Stimulated activated CD4-positive, alpha-beta T cell treated with anti-CD3 and anti-CD28 coated beads, Interleukin-1b, Interleukin-23, amount 100 ng/mL, for 24 hours (primary cell): Measurements from ENCODE around the gene KCNK4.

Experiments
- DNase-seq, 4 experiments: peaks; one replicate each; pipeline ENCODE4 v3.0.0-alpha.2; 2020; ENCODE audit warnings: low read depth in 4 of 4, low spot score in 1 of 4

The KCNK4 gene

DNA sequence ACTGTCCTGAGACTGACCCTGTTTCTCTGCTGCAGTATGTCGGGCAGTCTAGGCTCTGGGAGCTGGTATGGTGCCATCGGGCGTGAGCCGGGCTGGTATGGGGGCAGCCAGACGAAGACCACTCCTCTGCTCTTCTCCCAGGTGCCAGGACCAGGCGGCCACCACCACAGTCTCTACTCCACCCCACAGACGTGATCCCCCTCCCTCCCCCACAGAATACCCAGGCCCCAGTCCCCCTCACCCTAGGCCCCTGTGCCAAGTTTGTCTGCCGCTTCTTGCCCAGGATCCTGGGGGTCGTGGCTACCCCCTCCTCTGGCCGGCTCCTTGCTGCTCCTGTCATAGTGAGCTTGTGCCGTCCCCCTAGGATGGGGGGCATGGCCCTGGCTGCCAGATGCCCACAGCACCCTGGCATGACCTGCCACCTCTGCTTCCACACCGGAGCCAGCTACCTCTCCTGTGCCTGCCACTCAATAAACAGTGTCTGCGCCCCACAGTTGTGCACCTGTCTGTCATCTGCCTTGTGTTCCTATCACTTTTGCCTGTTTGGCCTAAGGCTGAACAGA lies 2.0 kb upstream of the KCNK4 start:
- no peak for DNase-seq

DNA sequence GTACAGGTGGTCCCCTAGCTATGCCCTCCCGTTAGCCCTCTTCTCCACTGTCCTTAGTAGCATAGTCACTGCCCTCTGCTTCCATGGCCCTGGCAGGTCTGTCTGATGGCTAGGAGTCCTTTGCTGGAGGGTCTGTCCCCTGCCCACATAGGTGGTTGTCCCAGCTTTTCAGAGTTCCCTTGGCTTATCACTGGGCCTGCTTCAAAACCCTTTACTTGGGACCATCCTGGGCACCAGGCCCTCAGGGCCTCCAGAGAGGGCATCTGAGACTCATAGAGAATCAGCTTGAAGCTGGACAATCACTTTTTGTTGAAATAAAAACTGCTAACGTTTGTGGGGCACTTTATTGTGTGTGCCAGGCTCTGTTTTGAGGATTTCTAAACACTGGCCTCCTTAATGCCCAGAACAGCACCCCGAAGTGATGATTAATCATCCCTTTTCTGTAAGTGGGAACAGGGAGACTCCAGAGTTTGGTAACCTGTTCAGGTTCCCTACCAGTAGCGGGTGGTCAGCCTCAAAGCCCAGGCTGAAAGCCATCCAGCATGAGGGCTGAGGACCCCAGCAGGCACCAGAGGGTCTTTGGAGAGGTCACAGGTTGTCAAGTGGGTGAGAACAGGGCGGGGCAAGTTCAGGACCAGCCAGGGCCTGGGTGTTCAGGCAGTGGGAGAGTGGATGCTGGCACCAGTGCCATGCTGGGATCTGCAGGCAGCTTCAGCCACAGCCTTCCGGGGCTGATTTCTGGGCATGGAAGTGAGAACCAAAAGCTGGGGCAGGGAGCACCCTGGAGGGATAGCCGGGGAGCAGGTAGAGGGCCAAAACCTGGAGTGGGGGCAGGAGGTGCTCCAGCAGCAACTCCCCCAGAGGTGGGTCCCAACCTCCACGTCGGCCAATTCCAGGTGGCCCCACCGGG lies 495 bp upstream of the KCNK4 start:
- DNase-seq: no peak

DNA sequence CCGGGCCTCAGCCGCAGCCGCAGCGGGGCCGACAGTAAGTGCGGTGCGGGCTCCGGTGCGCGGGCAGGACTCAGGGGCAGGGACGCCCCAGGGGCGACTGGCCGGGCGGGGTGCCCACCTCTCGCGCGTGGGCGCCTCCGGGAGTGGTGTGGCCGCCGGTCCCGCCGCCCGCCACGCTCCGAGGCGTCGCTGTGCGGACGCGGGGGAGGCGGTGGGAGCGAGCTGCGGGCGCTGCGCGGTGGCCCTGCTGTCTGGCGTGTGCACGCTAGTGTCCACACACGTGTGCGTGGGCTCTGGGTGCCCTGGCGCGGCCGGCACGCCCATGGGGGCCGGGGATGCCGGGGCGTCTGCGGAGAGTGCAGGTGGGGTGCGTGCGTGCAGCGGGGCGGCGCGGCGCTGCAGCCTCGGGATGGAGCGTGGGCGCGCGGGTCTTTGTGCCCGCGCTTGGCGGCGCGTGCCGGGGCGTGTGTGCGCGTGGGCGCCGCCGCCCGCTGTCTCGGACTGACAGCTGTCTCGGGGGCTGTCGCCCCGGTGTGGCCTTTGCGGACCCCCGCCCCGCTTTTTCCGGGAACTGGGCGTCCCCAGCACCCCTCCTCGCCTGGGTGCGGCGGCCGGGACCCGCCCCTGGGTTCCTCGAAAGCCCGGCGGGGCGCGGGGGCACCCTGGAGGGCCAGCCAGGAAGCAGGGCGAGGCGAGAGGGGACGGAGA lies 804 bp downstream of the KCNK4 start:
- no peak for DNase-seq

DNA sequence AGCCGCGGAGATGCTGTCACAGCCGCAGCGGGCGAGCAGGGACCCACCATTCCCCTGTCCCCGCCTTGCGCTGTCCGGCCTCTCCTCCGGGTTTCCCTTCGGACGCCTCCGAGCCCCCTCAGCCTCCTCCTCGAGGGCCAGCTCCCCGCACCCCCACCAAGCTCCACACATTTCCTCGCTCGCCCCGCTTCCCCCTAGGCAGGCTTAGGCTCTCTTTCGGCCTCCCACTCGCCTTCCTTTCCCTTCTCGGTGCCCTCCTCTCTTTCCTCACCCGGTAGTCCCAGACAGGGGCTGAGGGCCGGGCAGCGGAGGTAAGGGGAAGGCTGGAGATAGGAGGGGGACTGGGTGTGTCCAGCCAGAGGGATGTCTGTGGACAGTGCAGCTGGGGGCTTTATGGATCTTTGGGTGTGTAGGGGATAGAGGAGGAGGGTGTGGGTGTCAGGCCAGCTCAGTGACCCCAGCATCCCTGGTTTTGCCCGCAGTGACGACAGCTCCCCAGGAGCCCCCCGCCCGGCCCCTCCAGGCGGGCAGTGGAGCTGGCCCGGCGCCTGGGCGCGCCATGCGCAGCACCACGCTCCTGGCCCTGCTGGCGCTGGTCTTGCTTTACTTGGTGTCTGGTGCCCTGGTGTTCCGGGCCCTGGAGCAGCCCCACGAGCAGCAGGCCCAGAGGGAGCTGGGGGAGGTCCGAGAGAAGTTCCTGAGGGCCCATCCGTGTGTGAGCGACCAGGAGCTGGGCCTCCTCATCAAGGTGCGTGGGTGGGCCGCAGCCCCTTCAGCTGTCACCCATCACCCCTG lies 1.6 kb downstream of the KCNK4 start:
- DNase-seq: no peak

DNA sequence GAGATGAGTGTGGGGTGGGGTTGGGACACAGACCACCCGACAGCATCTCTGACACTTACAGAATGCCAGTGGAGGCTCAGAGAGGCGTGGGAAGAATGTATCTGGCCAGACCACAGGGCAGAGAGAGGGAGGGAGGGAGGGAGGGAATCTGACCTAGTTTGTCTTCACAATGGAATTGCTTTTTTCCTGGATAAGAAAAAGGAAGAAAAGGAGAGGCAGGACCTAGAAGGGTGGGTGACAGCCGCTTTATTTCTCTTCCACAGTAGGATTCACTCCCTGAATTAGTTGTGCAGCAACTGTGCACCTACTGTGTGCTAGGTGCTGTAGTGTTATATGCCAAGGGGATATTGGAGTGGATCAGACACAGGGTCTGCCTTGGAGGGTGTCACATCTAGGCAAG lies 3.7 kb downstream of the KCNK4 start:
- DNase-seq: no peak

DNA sequence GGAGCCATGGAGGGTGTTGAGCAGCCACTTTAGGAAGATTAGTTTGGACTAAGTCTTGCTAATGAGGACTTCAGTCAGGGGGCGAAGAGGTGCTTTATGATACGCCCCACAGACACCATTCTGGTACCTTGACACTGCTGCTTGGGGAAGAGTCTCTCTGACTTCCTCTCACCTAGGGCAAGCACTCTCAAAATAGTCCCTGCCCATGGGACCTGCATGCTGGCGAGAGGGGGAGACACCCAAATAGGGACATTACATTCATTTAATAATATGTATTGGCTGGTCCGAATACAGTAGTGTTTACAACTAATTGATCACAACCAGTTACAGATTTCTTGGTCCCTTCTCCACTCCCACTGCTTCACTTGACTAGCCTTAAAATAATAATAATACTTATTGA lies 4.7 kb downstream of the KCNK4 start:
- no peak for DNase-seq

DNA sequence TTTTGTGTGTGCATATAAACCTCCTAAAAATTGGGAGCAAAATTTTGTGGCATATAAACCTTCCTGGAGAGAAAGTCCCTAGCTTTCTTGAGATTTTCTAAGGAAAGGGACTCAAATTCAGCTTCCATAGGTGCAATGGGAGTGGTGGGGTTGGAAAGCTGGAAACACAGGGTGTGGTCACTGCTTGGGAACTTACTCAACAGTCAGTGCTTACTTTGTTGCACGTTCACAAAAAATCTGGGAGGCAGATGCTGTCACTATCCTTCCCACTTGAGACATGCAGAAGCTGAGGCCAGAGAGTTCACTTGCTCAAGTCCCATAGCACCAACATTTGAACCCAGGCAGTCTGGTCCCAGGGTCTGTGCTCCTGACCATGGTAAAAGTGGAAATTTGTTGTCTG lies 5.1 kb downstream of the KCNK4 start:
- DNase-seq: no peak

DNA sequence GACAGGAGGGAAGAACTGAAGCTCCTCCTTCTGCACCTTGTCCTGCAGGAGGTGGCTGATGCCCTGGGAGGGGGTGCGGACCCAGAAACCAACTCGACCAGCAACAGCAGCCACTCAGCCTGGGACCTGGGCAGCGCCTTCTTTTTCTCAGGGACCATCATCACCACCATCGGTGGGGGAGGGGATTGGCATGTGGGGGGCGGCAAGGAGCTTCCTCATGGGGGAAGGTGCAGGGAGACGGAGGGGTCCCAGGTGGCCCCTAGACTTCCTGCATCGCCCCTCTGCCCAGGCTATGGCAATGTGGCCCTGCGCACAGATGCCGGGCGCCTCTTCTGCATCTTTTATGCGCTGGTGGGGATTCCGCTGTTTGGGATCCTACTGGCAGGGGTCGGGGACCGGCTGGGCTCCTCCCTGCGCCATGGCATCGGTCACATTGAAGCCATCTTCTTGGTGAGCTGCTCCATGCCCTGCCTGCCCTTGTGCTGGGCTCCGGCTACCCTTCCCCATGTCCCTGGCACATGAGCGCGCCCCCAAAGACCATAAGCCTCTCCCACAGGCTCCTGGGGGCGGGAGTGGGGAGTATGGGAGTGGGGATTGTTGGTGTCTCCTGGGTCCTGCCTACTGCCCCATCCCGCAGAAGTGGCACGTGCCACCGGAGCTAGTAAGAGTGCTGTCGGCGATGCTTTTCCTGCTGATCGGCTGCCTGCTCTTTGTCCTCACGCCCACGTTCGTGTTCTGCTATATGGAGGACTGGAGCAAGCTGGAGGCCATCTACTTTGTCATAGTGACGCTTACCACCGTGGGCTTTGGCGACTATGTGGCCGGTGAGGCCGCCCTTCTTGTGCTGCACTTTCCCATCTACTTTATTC lies 6.0 kb downstream of the KCNK4 start:
- no peak for DNase-seq

DNA sequence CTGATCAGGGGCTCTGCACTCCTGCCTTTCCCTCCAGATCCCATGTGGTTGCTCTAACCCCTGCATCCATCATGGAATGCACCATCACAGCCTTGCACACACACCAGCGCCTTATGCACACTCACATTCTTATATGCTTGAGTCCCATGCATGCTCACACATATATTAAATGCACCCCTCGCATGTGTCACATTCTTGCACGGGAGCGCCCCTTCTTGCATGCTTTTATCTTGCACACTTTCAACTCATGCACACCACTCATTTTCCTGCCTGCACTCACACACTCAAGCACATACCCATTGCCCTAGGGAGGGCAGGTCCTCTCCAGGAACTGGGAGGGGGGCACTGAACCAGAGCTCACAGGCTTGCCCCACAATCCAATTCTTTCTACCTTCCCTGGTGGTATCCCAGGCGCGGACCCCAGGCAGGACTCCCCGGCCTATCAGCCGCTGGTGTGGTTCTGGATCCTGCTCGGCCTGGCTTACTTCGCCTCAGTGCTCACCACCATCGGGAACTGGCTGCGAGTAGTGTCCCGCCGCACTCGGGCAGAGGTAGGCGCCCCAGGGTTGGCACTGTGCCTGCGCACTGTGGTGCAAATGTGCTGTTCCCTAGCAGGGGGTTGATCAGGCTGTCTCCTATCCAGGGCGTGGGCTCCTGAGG lies 6.7 kb downstream of the KCNK4 start:
- no peak for DNase-seq

DNA sequence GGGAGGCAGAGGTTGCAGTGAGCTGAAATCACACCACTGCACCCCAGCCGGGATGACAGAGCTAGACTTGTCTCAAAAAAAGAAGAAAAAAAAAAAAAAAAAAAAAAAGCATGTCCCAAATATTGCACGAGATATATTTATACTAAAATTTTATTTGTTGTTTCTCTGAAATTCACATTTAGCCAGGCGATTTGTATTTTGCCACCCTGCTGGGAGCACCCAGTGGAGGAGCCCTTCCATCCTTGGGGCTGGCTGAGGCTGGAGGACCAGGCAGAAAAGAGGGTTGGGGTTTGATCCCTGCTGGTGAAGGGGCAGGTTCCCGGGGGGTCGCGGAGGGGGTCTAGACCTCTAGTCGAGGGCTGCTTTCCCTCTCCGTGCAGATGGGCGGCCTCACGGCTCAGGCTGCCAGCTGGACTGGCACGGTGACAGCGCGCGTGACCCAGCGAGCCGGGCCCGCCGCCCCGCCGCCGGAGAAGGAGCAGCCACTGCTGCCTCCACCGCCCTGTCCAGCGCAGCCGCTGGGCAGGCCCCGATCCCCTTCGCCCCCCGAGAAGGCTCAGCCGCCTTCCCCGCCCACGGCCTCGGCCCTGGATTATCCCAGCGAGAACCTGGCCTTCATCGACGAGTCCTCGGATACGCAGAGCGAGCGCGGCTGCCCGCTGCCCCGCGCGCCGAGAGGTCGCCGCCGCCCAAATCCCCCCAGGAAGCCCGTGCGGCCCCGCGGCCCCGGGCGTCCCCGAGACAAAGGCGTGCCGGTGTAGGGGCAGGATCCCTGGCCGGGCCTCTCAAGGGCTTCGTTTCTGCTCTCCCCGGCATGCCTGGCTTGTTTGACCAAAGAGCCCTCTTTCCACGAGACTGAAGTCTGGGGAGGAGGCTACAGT lies 8.1 kb downstream of the KCNK4 start:
- DNase-seq: no peak

DNA sequence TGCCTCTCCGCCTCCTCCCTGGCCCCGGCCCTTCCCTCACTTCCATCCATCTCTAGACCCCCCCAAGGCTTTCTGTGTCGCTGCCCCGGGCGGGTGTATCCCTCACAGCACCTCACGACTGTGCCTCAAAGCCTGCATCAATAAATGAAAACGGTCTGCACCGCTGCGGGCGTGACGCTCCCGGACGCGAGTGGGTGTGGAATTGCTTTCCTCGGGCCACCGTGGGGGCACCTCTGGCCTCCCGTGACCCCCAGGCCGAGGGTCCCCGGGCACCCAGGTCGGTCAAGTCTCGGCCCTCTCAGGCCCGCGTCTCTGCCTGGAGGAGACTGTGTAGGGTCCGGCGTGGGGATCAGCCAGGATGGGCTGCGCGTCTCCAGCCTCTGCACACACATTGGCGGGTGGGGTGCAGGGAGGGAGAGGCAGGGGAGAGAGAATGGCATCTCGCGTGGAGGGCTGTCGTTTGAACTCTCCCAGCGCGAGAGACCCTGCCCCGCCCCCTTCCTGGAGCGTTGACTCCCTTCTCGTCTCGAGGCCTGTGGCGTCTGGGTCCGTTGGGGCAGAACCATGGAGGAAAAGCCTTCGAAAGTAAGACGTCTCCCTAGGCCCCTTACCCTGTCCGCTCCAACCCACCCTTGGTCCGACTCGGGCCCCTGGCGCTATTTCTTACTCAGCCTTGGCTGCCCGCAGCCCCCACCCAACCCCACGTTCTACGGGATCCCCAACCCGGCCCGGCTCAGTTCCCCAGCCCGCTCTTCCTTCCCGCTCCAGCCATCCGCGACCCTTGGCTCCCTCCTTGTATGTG lies 8.9 kb downstream of the KCNK4 start, which contains the start of gene CATSPERZ:
TSS of gene CATSPERZ (plus strand) at position 512 of the 802 bp plus-strand sequence. CDS start at position 565, 53 bp downstream.
- no peak for DNase-seq

DNA sequence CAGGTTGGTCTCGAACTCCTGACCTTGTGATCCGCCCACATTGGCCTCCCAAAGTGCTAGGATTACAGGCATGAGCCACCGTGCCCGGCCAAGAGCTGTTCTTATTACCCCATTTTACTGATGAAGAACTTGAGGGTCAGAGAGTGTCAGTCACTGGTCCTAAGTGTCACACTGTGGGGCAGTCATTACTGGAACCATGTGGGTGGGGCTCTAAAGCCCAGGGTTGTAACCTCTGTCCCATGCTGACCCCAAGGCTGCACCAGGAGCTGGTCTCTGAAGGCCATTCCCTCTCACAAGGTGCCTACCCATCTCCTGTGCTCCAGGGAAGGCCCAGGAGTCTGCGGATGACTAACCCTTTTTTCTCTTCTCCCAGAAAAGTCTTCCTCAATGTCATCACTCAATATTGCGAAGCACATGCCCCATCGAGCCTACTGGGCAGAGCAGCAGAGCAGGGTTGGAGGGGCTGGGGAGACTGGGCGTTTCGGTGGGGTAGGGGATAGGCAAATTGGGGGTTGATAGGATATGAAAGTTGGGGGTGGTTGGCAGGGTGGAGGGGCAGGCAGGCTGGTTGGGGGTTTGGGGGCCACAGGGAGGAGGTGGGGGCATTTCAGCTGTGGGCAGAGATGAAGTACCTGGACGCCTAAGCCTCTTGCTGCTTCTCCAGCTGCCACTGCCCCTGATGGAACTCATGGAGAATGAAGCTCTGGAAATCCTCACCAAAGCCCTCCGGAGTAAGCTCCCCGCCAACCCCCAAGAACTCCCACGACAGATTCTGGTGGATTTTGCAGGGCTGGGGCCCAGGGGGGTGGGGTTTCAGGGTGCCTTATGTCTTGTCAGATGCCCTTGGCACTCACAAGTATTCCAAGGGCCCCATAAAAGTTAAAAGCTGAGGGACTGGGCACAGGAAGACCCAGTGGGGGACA lies 12.3 kb downstream of the KCNK4 start:
- DNase-seq: no peak

DNA sequence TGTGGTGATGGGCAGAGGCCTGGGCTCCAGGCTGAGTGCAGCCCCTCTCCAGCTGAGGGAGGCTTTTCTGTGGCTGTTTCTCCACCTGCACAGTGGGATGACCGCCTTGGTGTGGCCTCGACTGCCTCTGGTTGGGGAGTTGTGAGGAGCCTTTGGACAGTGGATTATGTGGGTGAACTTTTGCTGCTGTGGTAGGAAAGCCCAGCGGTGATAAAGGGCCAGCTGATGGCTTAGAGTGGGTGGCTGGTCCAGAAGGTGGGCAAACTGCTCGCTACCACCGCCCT lies 12.9 kb downstream of the KCNK4 start:
- DNase-seq: no peak

DNA sequence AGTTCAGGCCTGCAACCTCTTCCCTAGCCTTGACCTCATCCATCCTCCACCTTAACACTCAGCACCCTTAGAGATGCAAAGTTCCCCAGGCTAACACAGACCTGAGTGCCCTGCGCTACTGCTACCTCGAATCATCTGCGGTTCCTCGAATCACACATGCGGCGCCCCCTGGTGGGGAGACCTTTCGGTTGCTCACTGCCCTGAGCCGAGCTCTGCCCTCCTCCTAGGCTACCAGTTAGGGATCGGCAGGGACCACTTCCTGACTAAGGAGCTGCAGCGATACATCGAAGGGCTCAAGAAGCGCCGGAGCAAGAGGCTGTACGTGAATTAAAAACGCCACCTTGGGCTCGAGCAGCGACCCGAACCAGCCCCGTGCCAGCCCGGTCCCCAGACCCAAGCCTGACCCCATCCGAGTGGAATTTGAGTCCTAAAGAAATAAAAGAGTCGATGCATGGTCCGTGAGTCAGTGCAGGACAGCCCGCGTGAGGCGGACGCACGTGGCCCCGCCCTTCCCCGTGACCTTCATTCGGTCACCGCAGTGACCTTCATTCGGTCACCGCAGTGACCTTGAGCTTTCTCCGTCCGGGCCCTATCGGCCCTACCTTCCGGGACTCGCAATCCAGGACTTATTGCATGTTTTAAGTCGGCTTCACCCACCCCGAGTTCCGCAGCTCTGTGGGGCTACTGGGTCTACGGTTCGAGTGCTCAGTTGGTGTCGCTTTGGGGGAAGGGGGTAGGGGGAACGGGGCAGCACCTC lies 13.4 kb downstream of the KCNK4 start:
- DNase-seq: peak; percentile 90 to 97 (median 96)

DNA sequence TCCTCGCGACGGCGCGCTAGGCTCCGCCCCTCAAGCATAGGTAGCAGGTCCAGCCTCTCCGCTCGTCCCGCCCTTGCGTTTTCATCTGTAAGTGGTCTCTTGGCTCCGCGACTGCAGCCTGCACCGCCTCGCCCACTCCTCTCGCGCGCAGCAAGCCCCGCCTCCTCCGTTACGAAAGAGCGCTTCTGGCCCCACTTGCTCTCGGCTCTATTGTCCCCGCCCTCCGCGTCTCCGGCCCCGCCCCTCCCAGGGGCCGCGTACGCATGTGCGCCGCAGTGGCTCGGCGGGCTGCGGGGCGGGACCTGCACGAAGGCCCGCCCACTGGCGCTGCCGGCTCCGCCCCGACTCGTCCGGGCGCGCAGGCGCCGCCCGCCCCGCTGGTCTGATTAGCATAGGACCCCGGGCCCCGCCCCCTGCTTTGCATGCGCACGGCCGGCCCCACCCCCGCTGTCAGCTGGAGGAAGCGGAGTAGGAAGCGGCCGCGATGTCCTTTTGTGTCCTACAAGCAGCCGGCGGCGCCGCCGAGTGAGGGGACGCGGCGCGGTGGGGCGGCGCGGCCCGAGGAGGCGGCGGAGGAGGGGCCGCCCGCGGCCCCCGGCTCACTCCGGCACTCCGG lies 14.1 kb downstream of the KCNK4 start, which contains the start of gene ESRRA:
TSS of gene ESRRA (plus strand) at position 450 of the 616 bp plus-strand sequence. CDS start 1,656 bp downstream, outside the sequence.
- DNase-seq: peak; percentile 99 to 100 (median 100)
